GM12864 (cell line): ENCODE results near the gene SLC30A7.

Experiments used
- DNase-seq: peaks from one replicate; pipeline ENCODE4 v3.0.0-alpha.2; 2011; ENCODE audit warnings: low read depth
- H3K4me3 ChIP-seq: 2 replicates; pipeline ENCODE4 v1.5.1; 2011; ENCODE audit warnings: mild to moderate bottlenecking, low read depth, low read length, control low read depth
- TF ChIP-seq, protein P1 (sequence below): IDR thresholded peaks from 2 replicates; pipeline ENCODE4 v1.5.1; 2011; ENCODE audit warnings: low read depth, mild to moderate bottlenecking, moderate library complexity, low read length, control low read depth, inconsistent platforms; ENCODE audit errors: missing control alignments

SLC30A7 gene

DNA sequence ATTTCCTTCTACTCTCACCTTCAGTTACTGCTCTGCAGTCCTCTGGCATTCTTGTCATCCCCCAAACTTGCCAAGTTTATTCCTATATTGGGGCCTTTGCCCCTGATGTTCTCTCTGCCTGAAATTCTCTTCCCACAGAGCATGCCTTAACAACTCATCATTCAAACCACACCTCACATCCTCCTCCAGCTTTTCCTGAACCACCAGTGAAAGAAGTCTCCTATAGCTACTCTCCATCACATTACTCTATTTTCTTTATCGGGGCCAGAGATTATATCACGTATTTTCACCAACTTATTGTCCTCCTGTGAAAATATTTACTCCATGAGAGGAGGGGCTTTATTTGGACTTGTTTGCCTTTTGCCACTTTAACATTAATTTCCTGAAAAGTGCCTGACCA lies 33.3 kb upstream of the SLC30A7 start:
- no peak overlapping the region for H3K4me3 ChIP-seq
- no peak for DNase-seq
- TF ChIP-seq, protein P1, sequence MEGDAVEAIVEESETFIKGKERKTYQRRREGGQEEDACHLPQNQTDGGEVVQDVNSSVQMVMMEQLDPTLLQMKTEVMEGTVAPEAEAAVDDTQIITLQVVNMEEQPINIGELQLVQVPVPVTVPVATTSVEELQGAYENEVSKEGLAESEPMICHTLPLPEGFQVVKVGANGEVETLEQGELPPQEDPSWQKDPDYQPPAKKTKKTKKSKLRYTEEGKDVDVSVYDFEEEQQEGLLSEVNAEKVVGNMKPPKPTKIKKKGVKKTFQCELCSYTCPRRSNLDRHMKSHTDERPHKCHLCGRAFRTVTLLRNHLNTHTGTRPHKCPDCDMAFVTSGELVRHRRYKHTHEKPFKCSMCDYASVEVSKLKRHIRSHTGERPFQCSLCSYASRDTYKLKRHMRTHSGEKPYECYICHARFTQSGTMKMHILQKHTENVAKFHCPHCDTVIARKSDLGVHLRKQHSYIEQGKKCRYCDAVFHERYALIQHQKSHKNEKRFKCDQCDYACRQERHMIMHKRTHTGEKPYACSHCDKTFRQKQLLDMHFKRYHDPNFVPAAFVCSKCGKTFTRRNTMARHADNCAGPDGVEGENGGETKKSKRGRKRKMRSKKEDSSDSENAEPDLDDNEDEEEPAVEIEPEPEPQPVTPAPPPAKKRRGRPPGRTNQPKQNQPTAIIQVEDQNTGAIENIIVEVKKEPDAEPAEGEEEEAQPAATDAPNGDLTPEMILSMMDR: no peak

DNA sequence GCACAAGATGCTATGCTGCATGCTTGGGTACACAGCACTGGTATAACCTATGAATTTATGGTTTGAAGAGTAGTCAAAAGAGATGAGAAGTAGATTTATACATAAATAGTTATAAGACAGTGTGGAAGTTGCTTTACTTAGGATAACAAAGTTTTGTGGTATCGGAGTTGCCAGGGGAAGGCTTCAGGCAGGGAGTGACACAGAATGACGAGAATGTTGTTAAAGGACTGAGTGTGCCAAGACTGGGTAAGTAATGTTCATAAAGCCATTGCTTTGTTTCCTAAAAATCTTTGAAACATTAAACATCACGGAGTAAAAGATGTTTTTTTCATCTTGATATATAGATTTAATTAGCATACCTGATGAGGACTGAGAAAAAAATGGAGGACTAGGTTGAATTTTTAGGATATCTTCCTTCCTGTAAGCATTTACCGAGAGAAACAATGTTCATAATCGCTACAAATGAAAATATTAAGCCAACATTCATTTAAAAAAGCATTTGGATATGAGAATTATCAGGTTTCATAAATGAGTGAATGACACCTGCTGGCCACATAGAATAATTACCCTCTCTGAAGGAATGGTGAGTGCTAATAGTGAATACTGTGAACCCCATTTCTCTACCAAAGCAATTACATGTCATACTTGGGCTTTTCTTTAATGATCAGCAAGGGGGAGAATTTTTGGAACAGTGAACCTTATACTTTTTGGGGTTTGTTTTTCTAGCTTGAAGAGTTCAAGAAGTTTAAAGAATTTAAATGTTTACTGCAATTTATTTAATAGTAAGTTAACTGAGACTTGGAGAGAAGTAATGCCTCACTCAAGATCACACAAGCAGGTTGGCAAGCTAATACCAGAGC lies 29.6 kb upstream of the SLC30A7 start:
- TF ChIP-seq, protein P1: peak; percentile 40
- no peak for DNase-seq
- no peak overlapping the region for H3K4me3 ChIP-seq

DNA sequence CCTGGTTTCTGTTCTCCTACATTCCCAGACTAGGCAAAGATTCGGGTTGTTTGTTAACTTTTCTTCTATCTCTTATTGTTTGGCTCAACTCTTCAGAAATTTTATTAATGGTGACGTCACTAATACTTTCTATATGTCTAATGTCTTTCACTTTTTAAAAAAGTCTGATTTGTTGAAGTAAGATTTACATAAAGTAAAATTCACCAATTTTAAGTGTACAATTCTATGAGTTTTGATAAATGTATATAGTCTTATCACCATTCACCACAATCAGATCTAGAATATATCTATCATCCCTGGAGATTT lies 29.0 kb upstream of the SLC30A7 start:
- TF ChIP-seq, protein P1: no peak
- H3K4me3 ChIP-seq: no peak overlapping the region
- no peak for DNase-seq

DNA sequence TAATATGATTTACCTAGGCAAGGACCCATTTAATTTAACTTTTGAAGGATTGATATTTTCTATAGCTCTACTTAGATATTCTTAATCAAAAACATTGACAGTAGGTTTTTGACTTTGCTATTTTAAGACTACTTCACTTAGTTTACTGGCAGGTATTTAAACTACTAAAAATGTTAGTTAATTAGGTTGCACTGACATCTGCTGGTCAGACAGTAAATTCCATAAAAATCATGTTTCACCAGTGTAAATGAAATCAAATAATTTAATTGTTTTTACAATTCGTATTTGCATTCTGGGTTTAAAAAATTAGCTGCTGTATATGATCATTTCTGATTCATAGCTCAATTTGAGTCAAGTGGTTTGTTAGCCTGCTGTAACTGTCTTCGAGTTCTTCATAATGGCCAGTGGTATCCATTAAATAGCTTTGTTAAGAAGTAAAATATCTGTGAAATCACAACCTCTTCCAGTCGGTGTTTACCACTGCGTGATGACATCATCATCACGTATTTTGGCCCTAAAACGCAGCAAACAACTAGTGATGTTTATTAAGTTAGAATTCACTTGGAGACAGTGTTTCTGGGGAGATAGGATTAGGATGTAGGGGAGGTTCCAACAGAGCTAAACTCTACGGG lies 27.4 kb upstream of the SLC30A7 start:
- DNase-seq: no peak
- TF ChIP-seq, protein P1: peak; percentile 29
- H3K4me3 ChIP-seq: no peak overlapping the region

DNA sequence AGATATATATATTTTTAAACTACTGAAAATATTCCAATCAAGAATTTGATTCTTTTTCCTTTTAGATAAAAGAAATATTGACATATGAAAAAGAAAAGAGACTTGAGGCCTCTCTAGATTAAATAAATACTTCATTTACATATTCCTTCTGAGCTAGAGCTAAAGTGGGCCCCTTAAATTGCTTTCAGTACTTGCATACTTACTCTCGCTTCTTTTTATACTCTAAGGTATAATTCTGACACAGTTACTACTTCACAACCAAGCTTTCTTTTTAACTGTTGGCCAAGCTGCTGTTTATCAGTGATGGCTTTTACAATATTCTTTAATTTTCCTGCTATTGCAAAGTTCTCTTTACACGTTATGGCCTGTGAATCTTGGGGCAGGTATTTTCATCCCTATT lies 25.9 kb upstream of the SLC30A7 start:
- DNase-seq: no peak

DNA sequence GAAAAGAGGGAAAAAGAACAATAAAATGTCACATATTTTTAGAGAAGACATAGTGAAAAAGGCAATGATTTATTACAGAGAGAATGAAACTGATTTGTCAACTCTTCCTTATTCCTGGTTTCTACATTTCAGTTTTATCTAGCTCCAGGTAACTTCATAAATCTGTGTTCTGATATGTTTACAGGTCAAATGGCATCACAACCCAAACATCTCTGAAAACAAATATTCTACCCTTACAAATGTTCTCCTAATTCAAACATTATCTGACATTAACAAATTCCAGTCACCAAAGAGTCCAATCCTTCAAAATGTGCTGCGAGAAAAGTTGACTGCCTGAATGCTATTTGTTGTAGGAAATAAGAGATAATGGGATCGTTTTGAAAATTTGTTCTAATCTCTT lies 21.5 kb upstream of the SLC30A7 start:
- H3K4me3 ChIP-seq: no peak overlapping the region
- DNase-seq: no peak
- TF ChIP-seq, protein P1: no peak

More for the DNA sequence above, 25.9 kb upstream of the SLC30A7 start:
- TF ChIP-seq, protein P1: no peak
- no peak overlapping the region for H3K4me3 ChIP-seq
